Neural cell (in vitro differentiated cells): ENCODE results near the gene SPNS1. TPM values are rescaled to one million over a fixed set of nuclear protein-coding genes. Genes with fewer than 3 reads are reported as not detected.

ENCODE experiments used
- H2AFZ ChIP-seq: fragments of 200-600, 300-800 bp; sonication (generic), shearing (Covaris generic); 2 replicates; pipeline ENCODE4 v1.6.0; 2014; ENCODE audit warnings: low read depth, mild to moderate bottlenecking, antibody characterized with exemption, low read length, moderate library complexity
- H3F3A ChIP-seq: fragments of 200-600 bp; shearing (Covaris generic); 2 replicates; pipeline ENCODE4 v1.6.1; 2016; ENCODE audit warnings: mild to moderate bottlenecking, moderate library complexity, mixed read lengths, antibody characterized with exemption, low read length; ENCODE audit not compliant: insufficient read depth, poor library complexity, severe bottlenecking
- H3K27ac ChIP-seq: fragments of 200-600, 300-800 bp; sonication (generic), shearing (Covaris generic); 2 replicates; pipeline ENCODE4 v1.5.1; 2014; ENCODE audit warnings: mild to moderate bottlenecking, low read length, moderate library complexity
- H3K27me3 ChIP-seq: fragments of 300-800, 200-600 bp; sonication (generic), shearing (Covaris generic); 2 replicates; pipeline ENCODE4 v1.6.0; 2014; ENCODE audit warnings: mild to moderate bottlenecking, low read depth, low read length, moderate library complexity; ENCODE audit not compliant: insufficient read depth
- H3K36me3 ChIP-seq: fragments of 300-800, 200-600 bp; sonication (generic), shearing (Covaris generic); 2 replicates; pipeline ENCODE4 v1.5.1; 2014; ENCODE audit warnings: mild to moderate bottlenecking, antibody characterized with exemption, low read length, moderate library complexity; ENCODE audit not compliant: insufficient read depth
- H3K4me2 ChIP-seq: fragments of 300-800, 200-600 bp; sonication (generic), shearing (Covaris generic); 2 replicates; pipeline ENCODE4 v1.6.0; 2014; ENCODE audit warnings: mild to moderate bottlenecking, low read length
- H3K4me3 ChIP-seq: fragments of 300-800, 200-600 bp; sonication (generic), shearing (Covaris generic); 2 replicates; pipeline ENCODE4 v1.5.1; 2014; ENCODE audit warnings: mild to moderate bottlenecking, low read length, moderate library complexity
- H3K79me2 ChIP-seq: fragments of 200-600 bp; shearing (Covaris generic); replicated peaks from 2 replicates; pipeline ENCODE4 v1.6.0; 2014; ENCODE audit warnings: mild to moderate bottlenecking, low read length, moderate library complexity; ENCODE audit not compliant: insufficient read depth
- H3K9ac ChIP-seq: fragments of 300-800, 200-600 bp; sonication (generic), shearing (Covaris generic); 2 replicates; pipeline ENCODE4 v1.6.1; 2016; ENCODE audit warnings: mild to moderate bottlenecking, low read length, mixed read lengths
- H3K9me2 ChIP-seq: fragments of 200-600 bp; shearing (Covaris generic); 2 replicates; pipeline ENCODE4 v1.6.1; 2016; ENCODE audit warnings: mild to moderate bottlenecking, low read length, mixed read lengths; ENCODE audit not compliant: insufficient read depth
- H3K9me3 ChIP-seq: fragments of 200-600, 300-800 bp; sonication (generic), shearing (Covaris generic); 2 replicates; pipeline ENCODE4 v1.6.1; 2016; ENCODE audit warnings: mild to moderate bottlenecking, mixed run types, low read length, moderate library complexity, mixed read lengths
- H4K20me1 ChIP-seq: fragments of 200-600 bp; shearing (Covaris generic); 2 replicates; pipeline ENCODE4 v1.6.1; 2016; ENCODE audit warnings: mild to moderate bottlenecking, mixed run types; ENCODE audit not compliant: insufficient read depth
- CTCF ChIP-seq: fragments of 450-650 bp; IDR thresholded peaks from 2 replicates; pipeline ENCODE4 v1.5.1; 2014; ENCODE audit warnings: antibody characterized with exemption, mild to moderate bottlenecking, moderate library complexity; ENCODE audit not compliant: poor library complexity, severe bottlenecking
- EP300 ChIP-seq: fragments of 450-650 bp; conservative IDR thresholded peaks from 2 replicates; pipeline ENCODE4 v1.6.1; 2014; ENCODE audit warnings: antibody characterized with exemption, mild to moderate bottlenecking, moderate library complexity; ENCODE audit not compliant: poor library complexity, severe bottlenecking
- EZH2 ChIP-seq: fragments of 200-600, 300-800 bp; shearing (Covaris generic), sonication (generic); IDR thresholded peaks from 2 replicates; pipeline ENCODE4 v1.6.1; 2014; ENCODE audit warnings: antibody characterized with exemption, low read length, borderline replicate concordance, mild to moderate bottlenecking; ENCODE audit not compliant: insufficient read depth, poor library complexity, severe bottlenecking
- MXI1 ChIP-seq: fragments of 450-650 bp; conservative IDR thresholded peaks from 2 replicates; pipeline ENCODE4 v1.6.1; 2014; ENCODE audit warnings: antibody characterized with exemption, mild to moderate bottlenecking; ENCODE audit not compliant: poor library complexity, severe bottlenecking
- POLR2AphosphoS5 ChIP-seq: IDR thresholded peaks from 2 replicates; pipeline ENCODE4 v1.6.1; 2012
- RAD21 ChIP-seq: fragments of 450-650 bp; conservative IDR thresholded peaks from 2 replicates; pipeline ENCODE4 v1.6.1; 2014; ENCODE audit warnings: antibody characterized with exemption, mild to moderate bottlenecking, moderate library complexity
- REST ChIP-seq: IDR thresholded peaks from 2 replicates; pipeline ENCODE4 v1.6.1; 2012; ENCODE audit warnings: borderline replicate concordance
- SMC3 ChIP-seq: fragments of 450-650 bp; conservative IDR thresholded peaks from 2 replicates; pipeline ENCODE4 v1.6.1; 2014; ENCODE audit warnings: antibody characterized with exemption, mild to moderate bottlenecking, moderate library complexity; ENCODE audit not compliant: poor library complexity
- TAF1 ChIP-seq: IDR thresholded peaks from 2 replicates; pipeline ENCODE4 v1.6.1; 2012; ENCODE audit warnings: low read depth
- polyA plus RNA-seq: library from polyadenylated mRNA; depleted of rRNA; stranded (reverse); fragments of >200 nt; gene quantifications from 2 replicates; pipeline ENCODE4 v1.2.3, GENCODE V29; 2014

SPNS1 gene
- polyA plus RNA-seq, 1 donor from 2014 or later = 41.6 TPM

- Histone ChIP-seq H3K9me3 (no peaks in the 10 kb centered on the region), H4K20me1 (no peaks in the 10 kb centered on the region), H3K27me3 (no peaks in the 10 kb centered on the region), H3K4me2 (no peak overlapping the region), H3K36me3 (no peaks in the 10 kb centered on the region), H3K79me2 (no peaks in the 10 kb centered on the region), H3K27ac (no peak overlapping the region), H3K9me2 (no peaks in the 10 kb centered on the region), H3K4me3 (no peak overlapping the region), H3K9ac (no peak overlapping the region), H2AFZ (no peak overlapping the region), H3F3A (no peaks in the 10 kb centered on the region)
- TF ChIP-seq TAF1 (no peak), POLR2AphosphoS5 (no peak), EP300 (no peak), CTCF (no peak), RAD21 (no peak), EZH2 (no peak), MXI1 (no peak), SMC3 (no peak), REST (no peak)
These were observed 55.7 kb downstream of the SPNS1 start for GRCh38 chr16:29030086-29030840.

Other genes with a start within 250 kb of the SPNS1 start
- gene NPIPB9, start 223.0 kb upstream of the SPNS1 start, polyA plus RNA-seq = 3.1 and 3.5 TPM in 2 replicates
- 24.0 and 38.3 TPM in 2 replicates for gene ATXN2L, start 151.8 kb upstream of the SPNS1 start, polyA plus RNA-seq
- gene TUFM, start 128.4 kb upstream of the SPNS1 start, polyA plus RNA-seq = 144 and 157 TPM in 2 replicates
- 42.2 and 48.2 TPM in 2 replicates for gene SH2B1, start 110.9 kb upstream of the SPNS1 start, polyA plus RNA-seq
- gene ATP2A1, start 96.3 kb upstream of the SPNS1 start, polyA plus RNA-seq = 0.06 and 0.54 TPM in 2 replicates
- gene RABEP2, start 49.5 kb upstream of the SPNS1 start, polyA plus RNA-seq = 27.5 and 28.7 TPM in 2 replicates
- gene CD19, start 42.8 kb upstream of the SPNS1 start, polyA plus RNA-seq = not detected in 2 replicates
- gene NFATC2IP, start 23.8 kb upstream of the SPNS1 start, polyA plus RNA-seq = 39.1 and 42.6 TPM in 2 replicates
- gene LAT, start 10.3 kb downstream of the SPNS1 start, polyA plus RNA-seq = 6.4 and 9.1 TPM in 2 replicates